K562 (cell line): Measurements from ENCODE around the gene LST1. TPM values are rescaled to one million over a fixed set of nuclear protein-coding genes. Genes with fewer than 3 reads are reported as not detected.

Experiments used
- CBX5 ChIP-seq: IDR thresholded peaks from 2 replicates; pipeline ENCODE4 v1.6.1; 2014; ENCODE audit warnings: low read depth, borderline replicate concordance
- CHD4 ChIP-seq: fragments of 200-600 bp; sonication (generic); IDR thresholded peaks from 3 replicates; pipeline ENCODE4 v1.6.1; 2012; ENCODE audit warnings: low read depth, mild to moderate bottlenecking, mixed read lengths, low read length, inconsistent platforms; ENCODE audit not compliant: insufficient read depth, insufficient replicate concordance, poor library complexity, severe bottlenecking
- E2F6 ChIP-seq, 2 experiments: IDR thresholded peaks; 2 replicates each; pipeline ENCODE4 v1.6.1; 2011; ENCODE audit warnings: borderline replicate concordance in 1 of 2, control low read depth in 1 of 2, low read depth in 1 of 2, low read length in 1 of 2, mild to moderate bottlenecking in 1 of 2, mixed read lengths in 1 of 2, moderate library complexity in 1 of 2; ENCODE audit not compliant: insufficient read depth in 1 of 2, insufficient read length in 1 of 2, poor library complexity in 1 of 2, severe bottlenecking in 1 of 2; ENCODE audit errors: extremely low read depth in 1 of 2
- HDAC6 ChIP-seq: IDR thresholded peaks from 2 replicates; pipeline ENCODE4 v1.6.1; 2012; ENCODE audit warnings: low read depth, mild to moderate bottlenecking, control low read depth, inconsistent platforms, low read length, moderate library complexity
- ILF3 ChIP-seq: fragments of 450-650 bp; IDR thresholded peaks from 2 replicates; pipeline ENCODE4 v1.6.1; 2018; ENCODE audit warnings: antibody characterized with exemption, mild to moderate bottlenecking, moderate library complexity, borderline replicate concordance
- MLLT1 ChIP-seq, 2 experiments: fragments of 450-650 bp; IDR thresholded peaks; 2 replicates each; pipeline ENCODE4 v1.6.1; 2016
- NFIC ChIP-seq: fragments of 450-650 bp; IDR thresholded peaks from 2 replicates; pipeline ENCODE4 v1.6.1; 2017; ENCODE audit warnings: mild to moderate bottlenecking, inconsistent platforms
- NR2C1 ChIP-seq, 2 experiments: fragments of 450-650 bp; IDR thresholded peaks; 2 replicates each; pipeline ENCODE4 v1.6.1; 2017; ENCODE audit warnings: mild to moderate bottlenecking in 2 of 2, antibody characterized with exemption in 1 of 2, inconsistent platforms in 1 of 2, missing compliant biosample characterization in 1 of 2, missing genetic modification characterization in 1 of 2
- PHB ChIP-seq: fragments of 250-450 bp; sonication (Bioruptor Pico); IDR thresholded peaks from 2 replicates; pipeline ENCODE4 v1.5.0; 2021
- PPARD ChIP-seq: fragments of 250-450 bp; sonication (Bioruptor Pico); IDR thresholded peaks from 2 replicates; pipeline ENCODE4 v1.8.0; 2022; ENCODE audit warnings: inconsistent platforms, mild to moderate bottlenecking, moderate library complexity
- RREB1 ChIP-seq: fragments of 250-450 bp; sonication (Bioruptor Pico); IDR thresholded peaks from 2 replicates; pipeline ENCODE4 v1.4.0; 2020
- SFPQ ChIP-seq: fragments of 200-400 bp; formaldehyde crosslinking; IDR thresholded peaks from 2 replicates; pipeline ENCODE4 v1.6.1; 2017; ENCODE audit warnings: mild to moderate bottlenecking, low read depth, low read length, moderate library complexity
- THRAP3 ChIP-seq: fragments of 450-650 bp; IDR thresholded peaks from 2 replicates; pipeline ENCODE4 v1.6.1; 2016; ENCODE audit warnings: mild to moderate bottlenecking, inconsistent platforms, borderline replicate concordance
- ZNF217 ChIP-seq: sonication (generic); formaldehyde crosslinking; IDR thresholded peaks from 2 replicates; pipeline ENCODE4 v1.8.0; 2022; ENCODE audit warnings: mild to moderate bottlenecking, missing genetic modification reagents
- polyA plus RNA-seq, 8 experiments: library from polyadenylated mRNA; depleted of rRNA in 4 of 8; stranded (reverse) in 5 of 8; unstranded in 3 of 8; fragments of >200 nt; fragmentation: Nextera tagmentation in 2 of 8; fragmentation: Illumina TruSeq in 1 of 8; extraction: Ambion mirVana in 2 of 8; extraction: Trizol in 1 of 8; gene quantifications; 2 replicates each; pipeline versions ENCODE4 v1.2.1 to v1.2.3, GENCODE V29; 2011 to 2014; ENCODE audit warnings: inconsistent platforms in 1 of 8, missing spikeins in 1 of 8
- total RNA-seq, 7 experiments: library from RNA; depleted of rRNA in 6 of 7; stranded (reverse); fragments of >200 nt in 6 of 7; fragmentation: Illumina TruSeq in 2 of 7; extraction: Trizol in 2 of 7; gene quantifications; 2 replicates each; pipeline versions ENCODE4 v1.2.1 to v1.2.3, GENCODE V29; 2011 to 2021; ENCODE audit warnings: low replicate concordance in 1 of 7

LST1 gene
- total and polyA plus RNA-seq, 9 of the 15 experiments (the other 6 are each of a cell fraction or from before 2014, with no cell fraction given) = 0.82 to 7.8 (median 1.7) TPM

- no peak for TF ChIP-seq RREB1
- TF ChIP-seq MLLT1 (IDR thresholded peaks at IDR 0.05) = peak; percentile 92 to 95
- TF ChIP-seq PPARD = no peak
- TF ChIP-seq SFPQ = no peak
- no peak for TF ChIP-seq PHB (CRISPR knock-in tag)
- no peak for TF ChIP-seq ILF3
- TF ChIP-seq NFIC = no peak
- no peak for TF ChIP-seq ZNF217
- no peak for TF ChIP-seq CHD4
- no peak for TF ChIP-seq CBX5
- TF ChIP-seq NR2C1 (IDR thresholded peaks at IDR 0.05) = no peak
- TF ChIP-seq NR2C1 (tag; IDR thresholded peaks at IDR 0.05) = no peak
- TF ChIP-seq E2F6 (IDR thresholded peaks at IDR 0.05; ENCODE audit: borderline replicate concordance in 1 of 2, extremely low read depth in 1 of 2, insufficient read depth in 1 of 2, insufficient read length in 1 of 2, low read depth in 1 of 2, low read length in 1 of 2, poor library complexity in 1 of 2, severe bottlenecking in 1 of 2) = no peak
- peak; percentile 62; the same call in 1 of the 2 replicates for TF ChIP-seq THRAP3
- TF ChIP-seq HDAC6 = no peak
Measured at GRCh38 chr6:31621320-31621939, 35.4 kb downstream of the LST1 start (continued).
